Measurements from ENCODE around the gene GAS2L1.

DNA sequence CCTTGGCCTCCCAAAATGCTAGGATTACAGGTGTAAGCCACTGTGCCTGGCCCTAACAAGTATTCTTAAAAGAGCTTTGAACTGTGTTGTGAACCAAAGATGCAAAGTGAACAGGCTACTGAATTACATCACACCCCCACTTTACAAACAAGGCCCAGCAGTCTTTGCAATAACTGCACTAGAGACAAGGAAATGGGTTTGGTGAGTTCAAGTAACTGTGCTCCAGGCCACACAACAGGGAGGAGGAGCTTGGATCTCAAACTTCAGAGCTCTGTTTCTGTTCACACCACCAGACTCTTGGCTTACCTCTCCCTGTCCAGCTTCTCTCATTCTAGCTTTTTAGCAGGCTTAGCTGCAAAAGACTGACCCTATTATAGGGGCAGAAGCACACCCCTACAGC lies 39.5 kb downstream of the GAS2L1 start:
- TF ChIP-seq POLR2A (IDR thresholded peaks at IDR 0.05; ENCODE audit: low read depth, low read length) = no peak
- TF ChIP-seq POLR2AphosphoS5 (IDR thresholded peaks at IDR 0.05; ENCODE audit: low read depth, low read length) = no peak
- no peak for TF ChIP-seq SPI1 (IDR thresholded peaks at IDR 0.05; ENCODE audit: low read depth, low read length)
- TF ChIP-seq TAF1 (IDR thresholded peaks at IDR 0.05; ENCODE audit: low read depth, low read length) = no peak

Measured in GM12891 (cell line).